Hematopoietic multipotent progenitor cell treated with erythropoietin and hydrocortisone succinate and interleukin-3 and kit ligand, for 15 days (in vitro differentiated cells): Measurements from ENCODE around the gene PLEKHM3.
A peak's percentile ranks its signal among the peaks of the same experiment; 100 is the strongest.

ENCODE experiments used
- DNase-seq: peaks from one replicate; pipeline ENCODE4 v3.0.0-alpha.2; 2015; ENCODE audit warnings: low spot score

PLEKHM3 gene

GRCh38 chr2:207854484-207855440 lies 170.6 kb downstream of the PLEKHM3 start:
- DNase-seq: no peak

- no peak for DNase-seq
Measured at GRCh38 chr2:207852791-207853190, 172.5 kb downstream of the PLEKHM3 start.

- DNase-seq: no peak
Measured at GRCh38 chr2:207849443-207849842, 175.9 kb downstream of the PLEKHM3 start.

- no peak for DNase-seq
Measured at GRCh38 chr2:207848545-207848928, 176.8 kb downstream of the PLEKHM3 start.

DNA sequence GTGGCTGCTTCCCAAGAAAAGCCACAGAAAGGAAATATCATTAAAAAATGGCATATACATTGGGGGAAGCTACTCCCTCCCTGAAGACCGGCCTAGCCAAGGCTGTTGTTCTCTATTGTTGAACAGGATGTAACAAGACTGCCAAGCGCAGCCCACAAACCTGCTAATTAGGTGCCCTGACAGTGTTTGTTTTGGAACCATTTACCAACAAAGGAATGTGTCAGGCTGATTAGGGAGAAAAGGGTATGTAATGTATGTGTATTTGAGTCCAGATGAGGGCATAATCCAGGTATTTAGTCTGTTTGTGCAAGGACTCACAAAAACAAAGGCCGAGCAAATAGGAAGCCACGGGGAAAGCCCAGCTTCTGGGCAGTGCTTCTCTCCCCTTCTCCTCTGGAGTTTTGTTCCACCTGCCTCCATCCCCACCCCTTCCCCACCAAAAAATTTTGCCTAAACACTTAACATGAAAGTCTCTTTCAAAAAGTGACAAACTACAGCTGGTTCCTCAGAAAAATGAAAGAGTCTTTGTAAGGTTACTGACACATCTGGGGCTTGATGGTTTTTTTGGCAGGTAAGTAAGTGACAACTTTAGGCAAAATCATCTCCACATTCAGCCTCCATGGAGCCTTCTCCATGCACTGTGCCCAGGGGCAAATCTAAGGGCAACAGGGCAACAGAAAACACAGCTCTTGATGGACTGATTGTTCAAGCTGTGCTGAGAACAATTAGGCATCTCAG lies 177.4 kb downstream of the PLEKHM3 start:
- no peak for DNase-seq

GRCh38 chr2:207847098-207847806 lies 178.1 kb downstream of the PLEKHM3 start:
- DNase-seq: no peak

DNA sequence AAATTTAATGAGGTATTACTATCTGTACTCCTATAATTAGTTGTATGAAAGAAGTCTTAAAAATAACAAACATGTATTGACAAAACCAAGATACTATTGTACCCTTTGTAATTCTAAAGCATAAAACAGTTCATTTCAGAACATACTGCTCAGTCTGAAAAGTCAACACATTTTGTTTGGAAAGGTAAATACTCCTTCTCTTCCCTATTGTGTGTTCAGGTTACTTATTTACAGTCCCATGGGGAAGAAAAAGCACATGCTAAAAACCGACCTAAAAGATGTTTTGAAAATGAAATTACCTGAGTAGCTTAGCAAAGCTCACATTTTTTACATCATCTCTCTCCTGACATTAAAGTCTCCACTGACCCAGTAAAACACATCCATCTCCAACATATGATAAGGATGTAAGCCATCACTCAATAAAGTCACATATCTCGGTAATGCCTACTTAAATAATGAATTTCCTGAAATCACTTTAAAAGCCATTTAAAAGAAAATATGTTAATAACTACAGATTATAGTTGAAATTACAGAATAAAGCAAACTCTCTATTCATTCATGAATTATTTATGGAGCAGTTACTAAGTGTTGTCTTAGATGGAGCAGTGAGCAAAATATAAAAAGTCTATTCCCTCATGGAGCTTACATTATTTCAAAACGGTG lies 180.0 kb downstream of the PLEKHM3 start:
- no peak for DNase-seq

DNA sequence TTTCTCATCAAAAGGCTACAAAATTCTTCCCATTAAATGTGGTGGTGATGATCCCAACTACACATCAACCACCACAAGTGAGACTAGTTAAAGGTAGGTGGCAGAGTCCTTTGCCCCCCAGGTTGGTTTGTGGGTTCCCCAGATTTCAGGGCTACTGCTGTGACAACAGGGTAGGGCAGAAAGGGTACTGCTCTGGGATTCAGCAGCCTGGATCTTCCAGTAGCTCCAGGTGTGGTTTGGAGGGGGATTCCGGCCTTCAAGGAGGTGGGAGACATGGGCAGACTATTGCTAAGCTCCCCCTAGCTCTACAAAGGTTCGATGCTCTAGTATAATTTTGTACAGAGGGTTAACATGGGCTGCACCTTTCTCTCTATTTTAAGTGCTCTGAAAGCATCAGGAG lies 180.7 kb downstream of the PLEKHM3 start:
- no peak for DNase-seq

DNA sequence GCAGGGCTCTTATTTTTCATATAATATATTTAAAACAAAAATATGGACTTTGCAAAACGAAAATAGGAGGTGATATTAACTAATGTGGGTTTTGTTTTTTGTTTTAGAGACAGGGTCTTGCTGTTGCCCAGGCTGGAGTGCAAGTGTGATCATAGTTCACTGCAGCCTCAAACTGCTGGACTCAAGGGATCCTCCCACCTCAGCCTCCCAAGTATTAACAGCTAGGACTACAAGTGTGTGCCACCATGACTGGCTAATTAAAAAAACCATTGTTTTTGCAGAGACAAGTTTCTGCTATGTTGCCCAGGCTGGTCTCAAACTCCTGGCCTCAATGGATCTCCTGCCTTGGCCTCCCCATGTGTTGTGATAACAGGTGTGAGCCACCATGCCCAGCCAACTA lies 185.2 kb downstream of the PLEKHM3 start:
- DNase-seq: no peak

GRCh38 chr2:207839575-207839974 lies 185.8 kb downstream of the PLEKHM3 start:
- DNase-seq: no peak

DNA sequence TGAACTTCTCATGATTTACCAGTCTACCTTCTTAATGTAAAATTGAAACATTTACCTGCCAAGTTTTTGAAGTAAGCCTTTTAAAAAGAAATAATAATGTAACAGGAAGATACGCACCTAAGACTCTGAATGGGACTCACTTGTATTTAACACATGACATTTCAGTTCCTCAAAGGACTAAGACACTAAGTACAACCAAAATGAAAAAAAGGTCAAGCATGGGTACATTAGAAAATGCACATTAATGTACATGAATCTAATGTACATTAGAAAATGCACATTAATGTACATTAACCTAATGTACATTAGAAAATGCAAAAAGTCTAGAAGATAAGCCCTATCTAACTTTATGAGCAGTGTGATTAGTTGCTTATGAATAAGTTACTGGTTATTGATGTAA lies 186.3 kb downstream of the PLEKHM3 start:
- DNase-seq: no peak

- DNase-seq: peak; percentile 42
Measured at GRCh38 chr2:207836521-207837133, 188.7 kb downstream of the PLEKHM3 start.

- no peak for DNase-seq
Measured at GRCh38 chr2:207835805-207836204, 189.5 kb downstream of the PLEKHM3 start.

DNA sequence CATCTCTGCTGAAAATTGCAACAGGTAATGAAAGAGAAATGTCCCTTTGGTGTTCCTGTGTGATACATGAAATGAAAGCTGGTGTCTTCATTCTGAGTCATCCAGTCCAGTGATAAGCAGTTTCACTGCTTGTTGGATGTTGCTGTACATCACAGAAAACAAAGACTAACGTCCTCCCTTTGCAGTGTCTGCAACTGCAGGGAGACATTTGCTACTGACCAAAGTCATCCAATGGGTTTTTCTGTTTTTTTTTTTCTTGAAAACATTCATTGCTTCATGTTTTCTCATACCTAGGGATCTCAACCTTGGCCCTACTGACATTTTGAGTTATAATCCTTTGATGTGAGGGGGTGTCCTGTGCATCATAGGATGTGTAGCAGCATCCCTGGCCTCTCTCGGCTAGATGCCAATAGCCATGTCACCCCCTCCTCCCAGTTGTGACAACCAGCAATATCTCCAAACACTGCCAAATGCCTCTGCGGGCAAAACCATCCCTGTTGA lies 192.0 kb downstream of the PLEKHM3 start:
- DNase-seq: no peak

DNA sequence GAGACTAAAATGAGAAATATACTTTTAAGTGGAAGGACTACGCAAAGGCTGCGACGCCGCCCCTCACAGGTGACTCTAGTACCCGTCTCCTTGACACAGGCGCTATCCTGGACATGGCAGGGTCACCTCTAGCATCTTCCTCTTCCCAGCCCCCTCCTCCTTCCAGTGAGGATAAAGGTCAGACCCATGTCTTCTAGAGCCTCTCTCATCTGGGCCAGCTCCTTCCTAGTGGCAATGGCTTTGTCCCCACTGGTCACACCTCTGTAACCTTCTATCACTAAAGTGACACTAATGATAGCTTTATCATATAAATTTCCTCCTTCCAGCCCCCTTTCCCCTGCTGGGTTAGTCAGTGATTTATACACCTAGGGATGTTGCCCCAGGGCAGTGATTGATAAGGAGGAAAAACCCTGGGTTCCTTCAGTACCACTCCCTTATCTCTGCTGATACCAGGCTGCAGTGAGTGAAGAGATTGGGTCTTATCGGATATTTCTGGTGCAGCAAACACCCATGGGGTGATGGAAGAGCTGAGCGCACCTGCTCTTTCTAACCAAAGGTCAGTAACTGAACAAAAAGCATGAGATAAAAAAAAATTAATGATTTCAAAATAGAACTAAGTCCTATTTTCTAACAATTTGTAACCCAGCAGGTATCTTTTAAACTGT lies 193.6 kb downstream of the PLEKHM3 start:
- DNase-seq: no peak

- DNase-seq: no peak
Measured at GRCh38 chr2:207830778-207831438, 194.4 kb downstream of the PLEKHM3 start.

DNA sequence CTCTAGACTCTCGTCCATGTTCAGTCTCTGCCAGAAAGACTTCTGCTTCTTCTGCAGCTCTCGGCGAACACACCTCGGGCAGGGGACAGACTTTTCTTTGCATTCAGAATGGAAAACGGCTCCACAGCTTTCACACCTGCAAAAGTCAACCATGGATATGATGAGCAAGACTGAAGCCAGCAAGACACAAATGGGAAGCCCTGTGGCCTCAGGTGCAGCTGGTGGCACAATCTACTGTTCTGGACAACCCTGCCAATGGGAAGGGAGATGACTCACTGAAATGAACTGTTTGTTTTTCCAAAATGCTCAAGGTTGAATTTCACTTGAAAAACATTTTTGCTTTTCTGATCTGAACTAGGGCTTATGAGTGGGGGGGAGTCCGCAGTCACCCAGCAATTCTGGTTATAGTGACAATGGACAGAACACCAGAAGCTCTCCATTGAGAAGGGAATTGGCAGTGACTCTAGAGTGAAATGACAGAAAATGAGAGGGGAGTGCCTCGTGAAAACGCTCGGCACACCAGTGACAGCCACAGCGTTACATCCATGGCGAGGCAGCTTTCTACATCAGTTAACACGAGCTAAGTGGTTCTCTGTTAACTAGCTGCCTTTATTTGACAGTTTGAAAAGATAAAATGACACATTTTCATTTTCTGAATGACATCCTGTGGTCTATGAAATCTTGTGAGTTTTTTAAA lies 196.8 kb downstream of the PLEKHM3 start:
- no peak for DNase-seq

DNA sequence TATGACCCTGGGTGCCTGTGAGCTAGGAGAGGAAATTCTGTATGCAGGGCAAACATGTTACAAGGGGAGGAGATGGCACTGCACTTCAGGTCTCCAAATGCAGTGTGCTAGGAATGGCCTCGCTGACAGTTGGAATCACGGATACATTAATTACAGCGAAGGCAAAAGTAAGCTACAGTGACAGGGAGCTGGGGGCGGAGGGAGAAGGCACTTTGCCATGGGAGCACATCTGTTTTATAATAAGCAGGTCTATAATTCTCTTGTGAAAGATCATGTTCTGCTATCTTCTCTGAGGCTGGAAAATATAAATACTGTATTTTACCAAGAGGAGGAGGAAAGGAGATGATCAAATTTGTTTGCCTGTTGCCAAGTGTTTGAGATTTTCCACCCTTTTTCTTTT lies 199.3 kb downstream of the PLEKHM3 start:
- no peak for DNase-seq
